ENCODE data around the gene PLLP. TPM values are rescaled to one million over a fixed set of nuclear protein-coding genes. Genes with fewer than 3 reads are reported as not detected.

The PLLP gene
- polyA plus RNA-seq, 1 donor from 2014 or later, result not detected

DNA sequence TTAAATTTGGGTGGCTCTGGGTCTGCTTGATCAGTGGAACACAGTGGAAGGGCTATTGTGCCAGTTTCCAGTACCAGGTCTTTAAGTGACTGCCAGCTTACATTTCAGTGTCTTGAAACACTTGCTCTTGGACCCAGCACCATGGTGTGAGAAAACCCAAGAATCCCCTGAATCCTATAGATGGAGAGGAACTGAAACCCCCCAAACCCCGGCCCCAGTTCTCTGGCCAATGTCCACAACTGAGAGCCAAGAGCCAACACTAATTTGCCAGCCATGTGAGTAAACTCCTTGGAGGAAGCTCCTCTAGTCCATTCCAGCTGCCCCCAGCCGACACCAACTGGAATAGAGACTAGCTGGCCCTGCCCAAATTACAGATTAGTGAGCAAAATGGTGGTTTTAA is 41.8 kb downstream of the PLLP start:
- Histone ChIP-seq H3K4me3 (ENCODE audit: low read length) (no peak overlapping the region), H3K9me3 (ENCODE audit: low read length) (no peaks in the 10 kb centered on the region), H3K27ac (ENCODE audit: low read length) (no peak overlapping the region), H3K9me2 (ENCODE audit: insufficient read depth, low read length) (no peaks in the 10 kb centered on the region), H3K36me3 (ENCODE audit: insufficient read depth, low read length) (no peaks in the 10 kb centered on the region), H4K20me1 (ENCODE audit: insufficient read depth) (no peaks in the 10 kb centered on the region), H3K27me3 (ENCODE audit: insufficient read depth, low read depth, low read length) (no peaks in the 10 kb centered on the region), H2AFZ (ENCODE audit: low read depth, low read length) (no peak overlapping the region), H3K79me2 (replicated peaks; ENCODE audit: insufficient read depth, low read length) (peaks cover 15% of the 10 kb centered on the region), H3F3A (ENCODE audit: insufficient read depth, low read length, poor library complexity, severe bottlenecking) (peaks cover 5% of the 10 kb centered on the region), H3K4me2 (ENCODE audit: low read length) (no peak overlapping the region), H3K9ac (ENCODE audit: low read length) (no peak overlapping the region)
- no peak for TF ChIP-seq EZH2 (IDR thresholded peaks at IDR 0.05; ENCODE audit: borderline replicate concordance, insufficient read depth, low read length, poor library complexity, severe bottlenecking)
- no peak for TF ChIP-seq RAD21 (conservative IDR thresholded peaks at IDR 0.05)
- no peak for TF ChIP-seq TAF1 (IDR thresholded peaks at IDR 0.05; ENCODE audit: low read depth)
- TF ChIP-seq, protein P1, sequence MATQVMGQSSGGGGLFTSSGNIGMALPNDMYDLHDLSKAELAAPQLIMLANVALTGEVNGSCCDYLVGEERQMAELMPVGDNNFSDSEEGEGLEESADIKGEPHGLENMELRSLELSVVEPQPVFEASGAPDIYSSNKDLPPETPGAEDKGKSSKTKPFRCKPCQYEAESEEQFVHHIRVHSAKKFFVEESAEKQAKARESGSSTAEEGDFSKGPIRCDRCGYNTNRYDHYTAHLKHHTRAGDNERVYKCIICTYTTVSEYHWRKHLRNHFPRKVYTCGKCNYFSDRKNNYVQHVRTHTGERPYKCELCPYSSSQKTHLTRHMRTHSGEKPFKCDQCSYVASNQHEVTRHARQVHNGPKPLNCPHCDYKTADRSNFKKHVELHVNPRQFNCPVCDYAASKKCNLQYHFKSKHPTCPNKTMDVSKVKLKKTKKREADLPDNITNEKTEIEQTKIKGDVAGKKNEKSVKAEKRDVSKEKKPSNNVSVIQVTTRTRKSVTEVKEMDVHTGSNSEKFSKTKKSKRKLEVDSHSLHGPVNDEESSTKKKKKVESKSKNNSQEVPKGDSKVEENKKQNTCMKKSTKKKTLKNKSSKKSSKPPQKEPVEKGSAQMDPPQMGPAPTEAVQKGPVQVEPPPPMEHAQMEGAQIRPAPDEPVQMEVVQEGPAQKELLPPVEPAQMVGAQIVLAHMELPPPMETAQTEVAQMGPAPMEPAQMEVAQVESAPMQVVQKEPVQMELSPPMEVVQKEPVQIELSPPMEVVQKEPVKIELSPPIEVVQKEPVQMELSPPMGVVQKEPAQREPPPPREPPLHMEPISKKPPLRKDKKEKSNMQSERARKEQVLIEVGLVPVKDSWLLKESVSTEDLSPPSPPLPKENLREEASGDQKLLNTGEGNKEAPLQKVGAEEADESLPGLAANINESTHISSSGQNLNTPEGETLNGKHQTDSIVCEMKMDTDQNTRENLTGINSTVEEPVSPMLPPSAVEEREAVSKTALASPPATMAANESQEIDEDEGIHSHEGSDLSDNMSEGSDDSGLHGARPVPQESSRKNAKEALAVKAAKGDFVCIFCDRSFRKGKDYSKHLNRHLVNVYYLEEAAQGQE (IDR thresholded peaks at IDR 0.05; ENCODE audit: borderline replicate concordance), result no peak
- TF ChIP-seq POLR2AphosphoS5 (IDR thresholded peaks at IDR 0.05), result no peak
- TF ChIP-seq SMC3 (conservative IDR thresholded peaks at IDR 0.05; ENCODE audit: poor library complexity), result no peak
- TF ChIP-seq, protein P2, sequence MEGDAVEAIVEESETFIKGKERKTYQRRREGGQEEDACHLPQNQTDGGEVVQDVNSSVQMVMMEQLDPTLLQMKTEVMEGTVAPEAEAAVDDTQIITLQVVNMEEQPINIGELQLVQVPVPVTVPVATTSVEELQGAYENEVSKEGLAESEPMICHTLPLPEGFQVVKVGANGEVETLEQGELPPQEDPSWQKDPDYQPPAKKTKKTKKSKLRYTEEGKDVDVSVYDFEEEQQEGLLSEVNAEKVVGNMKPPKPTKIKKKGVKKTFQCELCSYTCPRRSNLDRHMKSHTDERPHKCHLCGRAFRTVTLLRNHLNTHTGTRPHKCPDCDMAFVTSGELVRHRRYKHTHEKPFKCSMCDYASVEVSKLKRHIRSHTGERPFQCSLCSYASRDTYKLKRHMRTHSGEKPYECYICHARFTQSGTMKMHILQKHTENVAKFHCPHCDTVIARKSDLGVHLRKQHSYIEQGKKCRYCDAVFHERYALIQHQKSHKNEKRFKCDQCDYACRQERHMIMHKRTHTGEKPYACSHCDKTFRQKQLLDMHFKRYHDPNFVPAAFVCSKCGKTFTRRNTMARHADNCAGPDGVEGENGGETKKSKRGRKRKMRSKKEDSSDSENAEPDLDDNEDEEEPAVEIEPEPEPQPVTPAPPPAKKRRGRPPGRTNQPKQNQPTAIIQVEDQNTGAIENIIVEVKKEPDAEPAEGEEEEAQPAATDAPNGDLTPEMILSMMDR (IDR thresholded peaks at IDR 0.05; ENCODE audit: poor library complexity, severe bottlenecking), result no peak
- no peak for TF ChIP-seq MXI1 (conservative IDR thresholded peaks at IDR 0.05; ENCODE audit: poor library complexity, severe bottlenecking)
- no peak for TF ChIP-seq EP300 (conservative IDR thresholded peaks at IDR 0.05; ENCODE audit: poor library complexity, severe bottlenecking)

DNA sequence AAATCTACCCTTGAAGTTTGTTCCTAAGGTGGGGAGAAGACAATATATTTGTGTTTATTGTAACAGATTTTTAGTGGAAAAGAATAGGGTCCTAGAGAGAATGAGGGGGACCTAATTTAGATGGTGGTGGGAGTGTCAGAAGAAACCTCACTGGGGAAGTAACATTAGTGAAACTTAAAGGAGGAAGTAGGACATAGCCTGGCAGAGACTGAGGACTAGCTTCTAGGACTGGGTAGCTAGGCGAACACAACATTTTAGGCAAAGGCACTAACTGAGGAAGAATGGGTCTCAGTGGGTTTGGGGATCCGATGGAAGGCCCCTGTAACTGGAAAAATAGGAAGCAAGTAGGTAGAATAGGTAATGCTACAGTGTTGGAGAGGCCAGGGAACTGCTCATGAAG is 43.6 kb downstream of the PLLP start:
- Histone ChIP-seq H3K4me3 (ENCODE audit: low read length) (no peak overlapping the region), H3K27ac (ENCODE audit: low read length) (no peak overlapping the region)

More for the DNA sequence above, 43.6 kb downstream of the PLLP start:
- no peak overlapping the region for H2AFZ ChIP-seq (ENCODE audit: low read depth, low read length)
- no peaks in the 10 kb centered on the region for H3K27me3 ChIP-seq (ENCODE audit: insufficient read depth, low read depth, low read length)
- peaks cover 6% of the 10 kb centered on the region for H3K36me3 ChIP-seq (ENCODE audit: insufficient read depth, low read length)
- peaks cover 5% of the 10 kb centered on the region for H3F3A ChIP-seq (ENCODE audit: insufficient read depth, low read length, poor library complexity, severe bottlenecking)
- TF ChIP-seq, protein P2 (IDR thresholded peaks at IDR 0.05; ENCODE audit: poor library complexity, severe bottlenecking), result no peak
- TF ChIP-seq EZH2 (IDR thresholded peaks at IDR 0.05; ENCODE audit: borderline replicate concordance, insufficient read depth, low read length, poor library complexity, severe bottlenecking) (no peak), EP300 (conservative IDR thresholded peaks at IDR 0.05; ENCODE audit: poor library complexity, severe bottlenecking) (no peak), TAF1 (IDR thresholded peaks at IDR 0.05; ENCODE audit: low read depth) (no peak), SMC3 (conservative IDR thresholded peaks at IDR 0.05; ENCODE audit: poor library complexity) (no peak), MXI1 (conservative IDR thresholded peaks at IDR 0.05; ENCODE audit: poor library complexity, severe bottlenecking) (no peak), RAD21 (conservative IDR thresholded peaks at IDR 0.05) (no peak), POLR2AphosphoS5 (IDR thresholded peaks at IDR 0.05) (no peak)
- TF ChIP-seq, protein P1 (IDR thresholded peaks at IDR 0.05; ENCODE audit: borderline replicate concordance), result no peak
- H3K9ac ChIP-seq (ENCODE audit: low read length), result no peak overlapping the region
- no peaks in the 10 kb centered on the region for H3K9me2 ChIP-seq (ENCODE audit: insufficient read depth, low read length)
- H3K79me2 ChIP-seq (replicated peaks; ENCODE audit: insufficient read depth, low read length), result peaks cover 4% of the 10 kb centered on the region
- H4K20me1 ChIP-seq (ENCODE audit: insufficient read depth), result no peaks in the 10 kb centered on the region
- H3K9me3 ChIP-seq (ENCODE audit: low read length), result no peaks in the 10 kb centered on the region
- H3K4me2 ChIP-seq (ENCODE audit: low read length), result no peak overlapping the region

All from neural cell (in vitro differentiated cells).